Measurements from ENCODE around the gene PJVK. TPM values are rescaled to one million over a fixed set of nuclear protein-coding genes. Genes with fewer than 3 reads are reported as not detected.

Gene PJVK
- polyA plus RNA-seq, 1 of the 3 experiments (the other 2 are of a cell fraction), result 5.3 TPM

- Histone ChIP-seq H3K27me3 (ENCODE audit: insufficient read depth) (no peaks in the 10 kb centered on the region), H3K9ac (no peak overlapping the region), H3K9me3 (no peaks in the 10 kb centered on the region), H3F3A (replicated peaks; ENCODE audit: insufficient read depth) (peaks cover 3% of the 10 kb centered on the region), H3K4me2 (no peak overlapping the region), H3K9me2 (no peaks in the 10 kb centered on the region), H3K79me2 (ENCODE audit: insufficient read depth) (no peaks in the 10 kb centered on the region; the same call in 1 of the 2 replicates), H4K20me1 (ENCODE audit: insufficient read depth) (no peaks in the 10 kb centered on the region), H3K4me1 (ENCODE audit: control insufficient read depth in 1 of 2, insufficient read depth in 2 of 2, low read depth in 1 of 2, low read length in 1 of 2) (no peaks in the 10 kb centered on the region; a peak in 2 of 4 replicates), H3K27ac (ENCODE audit: low read depth in 2 of 2, low read length in 1 of 2) (no peak overlapping the region), H3K36me3 (replicated peaks in 1 of 2; ENCODE audit: control insufficient read depth in 1 of 2, insufficient read depth in 2 of 2, low read length in 1 of 2) (no peaks in the 10 kb centered on the region), H2AFZ (ENCODE audit: low read depth) (no peak overlapping the region), H3K4me3 (ENCODE audit: low read depth in 2 of 2, low read length in 1 of 2) (no peak overlapping the region)
- WGBS (ENCODE audit: low lambda C conversion rate), result 91% methylated on average over 5 of the region's 11 CpGs
- no peak for DNase-seq
- TF ChIP-seq USF1 (IDR thresholded peaks at IDR 0.05; ENCODE audit: borderline replicate concordance, low read depth), result no peak
- no peak for TF ChIP-seq GATA2 (CRISPR knock-in tag; IDR thresholded peaks at IDR 0.05)
- TF ChIP-seq RAD21 (IDR thresholded peaks at IDR 0.05; ENCODE audit: low read length), result no peak
- TF ChIP-seq RXRA (IDR thresholded peaks at IDR 0.05; ENCODE audit: borderline replicate concordance, low read depth), result no peak
- TF ChIP-seq POLR2AphosphoS5 (IDR thresholded peaks at IDR 0.05; ENCODE audit: low read depth, low read length), result no peak
- no peak for TF ChIP-seq JUND (IDR thresholded peaks at IDR 0.05)
- no peak for TF ChIP-seq ZBTB33 (IDR thresholded peaks at IDR 0.05; ENCODE audit: borderline replicate concordance, low read depth)
- TF ChIP-seq PBX3 (IDR thresholded peaks at IDR 0.05), result no peak
- TF ChIP-seq RCOR1 (IDR thresholded peaks at IDR 0.05; ENCODE audit: low read length), result no peak
- no peak for TF ChIP-seq MEF2A (IDR thresholded peaks at IDR 0.05; ENCODE audit: borderline replicate concordance, low read depth)
- TF ChIP-seq MXI1 (IDR thresholded peaks at IDR 0.05; ENCODE audit: low read depth, low read length), result no peak
- CTCF ChIA-PET, result interaction anchor here (1.4 kb wide), 1 partner anchor 10 kb away, joined by 4 read pairs; no protein-coding TSS in a partner anchor
- POLR2A ChIA-PET, result no interaction called here
Measured at GRCh38 chr2:178457390-178457886, 6.3 kb downstream of the PJVK start.

- Histone ChIP-seq H3K9me3 (no peaks in the 10 kb centered on the region), H3K4me1 (ENCODE audit: control insufficient read depth in 1 of 2, insufficient read depth in 2 of 2, low read depth in 1 of 2, low read length in 1 of 2) (peaks cover 0 to 10% of the 10 kb centered on the region in 2 experiments; a peak in 3 of 4 replicates), H2AFZ (ENCODE audit: low read depth) (no peak overlapping the region), H3K9ac (no peak overlapping the region), H3K36me3 (replicated peaks in 1 of 2; ENCODE audit: control insufficient read depth in 1 of 2, insufficient read depth in 2 of 2, low read length in 1 of 2) (peaks cover 31 to 36% of the 10 kb centered on the region in 2 experiments), H3K9me2 (no peaks in the 10 kb centered on the region), H3K27ac (ENCODE audit: low read depth in 2 of 2, low read length in 1 of 2) (no peak overlapping the region), H3K4me2 (no peak overlapping the region), H3K4me3 (ENCODE audit: low read depth in 2 of 2, low read length in 1 of 2) (no peak overlapping the region), H3F3A (replicated peaks; ENCODE audit: insufficient read depth) (peaks cover 3% of the 10 kb centered on the region), H3K79me2 (ENCODE audit: insufficient read depth) (peaks cover 23% of the 10 kb centered on the region), H4K20me1 (ENCODE audit: insufficient read depth) (no peaks in the 10 kb centered on the region; the same call in 1 of the 2 replicates), H3K27me3 (ENCODE audit: insufficient read depth) (no peaks in the 10 kb centered on the region)
- ChIA-PET POLR2A (interaction anchor here (2.3 kb wide), 1 partner anchor 18 kb away, joined by 5 read pairs; the partner anchor contains the start of genes PJVK and PRKRA), CTCF (no interaction called here)
- DNase-seq, result no peak
- WGBS (ENCODE audit: low lambda C conversion rate), result 94% methylated on average over 7 of the region's 7 CpGs
- TF ChIP-seq NFIC (IDR thresholded peaks at IDR 0.05; ENCODE audit: borderline replicate concordance) (no peak), EZH2phosphoT487 (IDR thresholded peaks at IDR 0.05; ENCODE audit: borderline replicate concordance, low read depth) (no peak), EP300 (IDR thresholded peaks at IDR 0.05; ENCODE audit: borderline replicate concordance in 1 of 2, low read depth in 1 of 2, low read length in 1 of 2) (no peak), RXRA (IDR thresholded peaks at IDR 0.05; ENCODE audit: borderline replicate concordance, low read depth) (no peak), MXI1 (IDR thresholded peaks at IDR 0.05; ENCODE audit: low read depth, low read length) (no peak), GABPA (IDR thresholded peaks at IDR 0.05; ENCODE audit: low read depth) (no peak), USF2 (IDR thresholded peaks at IDR 0.05; ENCODE audit: borderline replicate concordance, low read depth, low read length) (no peak), ELF1 (IDR thresholded peaks at IDR 0.05) (no peak), GATA2 (CRISPR knock-in tag; IDR thresholded peaks at IDR 0.05) (no peak), MEF2A (IDR thresholded peaks at IDR 0.05; ENCODE audit: borderline replicate concordance, low read depth) (no peak), SIN3A (IDR thresholded peaks at IDR 0.05; ENCODE audit: borderline replicate concordance, low read depth, low read length) (no peak), MAX (IDR thresholded peaks at IDR 0.05; ENCODE audit: low read depth) (no peak), ZBTB33 (IDR thresholded peaks at IDR 0.05; ENCODE audit: borderline replicate concordance, low read depth) (no peak)
Measured at GRCh38 chr2:178469219-178469849, 18.2 kb downstream of the PJVK start.

Measured in SK-N-SH (cell line).